Right atrium auricular region (tissue), 2 donors: Measurements from ENCODE around the gene NR4A2. TPM values are rescaled to one million over a fixed set of nuclear protein-coding genes. Genes with fewer than 3 reads are reported as not detected.
A peak's percentile ranks its signal among the peaks of the same experiment; 100 is the strongest.

Experiments
- DNase-seq: peaks from one replicate; pipeline ENCODE4 v3.0.0-alpha.2; 2019; ENCODE audit warnings: low spot score
- H3K27ac ChIP-seq, 2 donors: fragments of 200-600 bp; sonication (generic); 1 replicate in 1 of 2; 2 replicates in 1 of 2; pipeline ENCODE4 v1.5.1; 2016 to 2019
- H3K27me3 ChIP-seq, 2 donors: fragments of 200-600 bp; sonication (generic); one replicate each; pipeline versions ENCODE4 v1.5.1 to v1.6.0; 2017 to 2019
- H3K36me3 ChIP-seq: fragments of 200-600 bp; sonication (generic); one replicate; pipeline ENCODE4 v1.5.1; 2016
- H3K4me1 ChIP-seq, 2 donors: fragments of 200-600 bp; sonication (generic); one replicate each; pipeline versions ENCODE4 v1.5.1 to v1.6.0; 2017 to 2019
- H3K4me3 ChIP-seq, 2 donors: fragments of 200-600 bp; sonication (generic); 1 replicate in 1 of 2; 2 replicates in 1 of 2; pipeline ENCODE4 v1.5.1; 2017 to 2019; ENCODE audit warnings: mild to moderate bottlenecking in 1 of 2, moderate library complexity in 1 of 2
- H3K9me3 ChIP-seq, 2 donors: fragments of 200-600 bp; sonication (generic); one replicate each; pipeline ENCODE4 v1.5.1; 2019
- CTCF ChIP-seq, 2 donors: fragments of 200-600 bp; sonication (generic); IDR thresholded peaks; one replicate each; pipeline ENCODE4 v1.5.1; 2019; ENCODE audit warnings: antibody characterized with exemption in 2 of 2
- total RNA-seq, 2 donors: library from RNA; depleted of rRNA; stranded (reverse); fragments of >200 nt; gene quantifications; one replicate each; pipeline ENCODE4 v1.1.0, GENCODE V29; 2016

The NR4A2 gene
- total RNA-seq, 2 donors from 2014 or later: 3.7 to 8.9 TPM

GRCh38 chr2:156321243-156321904 is 11.1 kb downstream of the NR4A2 start:
- peaks cover 8 to 18% of the 10 kb centered on the region in 2 donors for H3K27me3 ChIP-seq
- H3K27ac ChIP-seq: peak overlapping the region; percentile 46 to 57
- DNase-seq: no peak
- peaks cover 5% of the 10 kb centered on the region for H3K36me3 ChIP-seq
- H3K9me3 ChIP-seq: no peaks in the 10 kb centered on the region
- peaks cover 0 to 37% of the 10 kb centered on the region in 2 donors for H3K4me1 ChIP-seq
- peak overlapping the region; percentile 14 to 48 for H3K4me3 ChIP-seq
- TF ChIP-seq CTCF (IDR thresholded peaks at IDR 0.05): no peak

DNA sequence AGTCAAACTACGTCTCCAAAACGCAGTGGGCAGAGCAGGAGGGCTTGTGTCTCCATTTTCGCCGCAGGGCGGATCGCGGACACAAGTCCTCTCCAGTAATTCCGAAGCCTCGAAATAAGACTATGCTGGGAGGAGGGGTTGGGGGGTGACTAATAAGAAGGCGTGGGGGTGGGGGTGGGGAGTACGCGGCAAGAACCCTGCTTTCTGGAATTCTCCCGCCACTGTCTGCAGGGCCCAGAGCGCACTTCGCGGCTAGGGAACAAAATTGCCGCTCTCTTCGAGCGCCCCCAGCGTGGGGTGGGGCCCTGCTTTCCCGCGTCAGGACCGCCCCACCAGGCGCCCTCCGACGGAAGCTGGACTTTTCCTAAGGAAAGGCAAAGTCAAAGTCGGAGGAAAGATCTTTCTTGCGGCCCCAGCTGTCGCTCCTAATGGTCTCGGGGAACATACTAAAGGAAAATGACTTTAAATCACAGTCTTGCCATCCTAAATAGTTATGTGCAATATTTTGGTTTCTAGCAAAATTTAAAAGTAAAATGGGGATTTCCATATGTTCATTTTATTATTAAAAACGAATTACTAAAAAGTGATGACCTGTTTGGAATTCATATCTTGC is 11.9 kb downstream of the NR4A2 start:
- H3K4me1 ChIP-seq: peaks cover 0 to 37% of the 10 kb centered on the region in 2 donors
- peaks cover 4% of the 10 kb centered on the region for H3K36me3 ChIP-seq
- peak overlapping the region; percentile 14 to 48 for H3K4me3 ChIP-seq
- DNase-seq: no peak
- H3K9me3 ChIP-seq: no peaks in the 10 kb centered on the region
- TF ChIP-seq CTCF (IDR thresholded peaks at IDR 0.05): no peak
- peak overlapping the region; percentile 46 to 57 for H3K27ac ChIP-seq
- peaks cover 8 to 18% of the 10 kb centered on the region in 2 donors for H3K27me3 ChIP-seq

GRCh38 chr2:156319811-156320485 is 12.6 kb downstream of the NR4A2 start:
- peak overlapping the region; percentile 46 to 57 for H3K27ac ChIP-seq
- peaks cover 0 to 37% of the 10 kb centered on the region in 2 donors for H3K4me1 ChIP-seq
- peak overlapping the region; percentile 14 to 48 for H3K4me3 ChIP-seq
- no peaks in the 10 kb centered on the region for H3K9me3 ChIP-seq
- DNase-seq: no peak
- H3K36me3 ChIP-seq: no peaks in the 10 kb centered on the region
- H3K27me3 ChIP-seq: peaks cover 8 to 18% of the 10 kb centered on the region in 2 donors
- no peak for TF ChIP-seq CTCF (IDR thresholded peaks at IDR 0.05)

DNA sequence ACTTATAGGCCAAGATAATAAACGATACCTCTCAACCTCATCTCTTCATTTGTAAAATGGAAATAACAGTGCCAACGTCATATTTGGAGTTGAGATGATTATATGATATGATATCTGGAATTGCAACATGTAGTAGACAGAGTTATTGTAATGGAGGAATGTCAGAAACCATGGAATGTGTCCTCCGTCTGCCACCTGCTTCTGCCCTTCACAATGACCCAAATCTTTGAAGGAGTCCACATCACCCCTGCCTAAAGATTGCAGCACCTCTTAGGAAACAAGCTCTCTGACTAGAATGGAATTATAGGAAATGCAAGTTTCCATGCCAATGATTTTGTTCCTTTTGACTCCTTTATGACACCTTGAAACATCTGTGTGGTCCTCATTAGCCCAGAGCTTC is 14.9 kb downstream of the NR4A2 start:
- no peak for DNase-seq
- TF ChIP-seq CTCF (IDR thresholded peaks at IDR 0.05): no peak
- H3K36me3 ChIP-seq: no peaks in the 10 kb centered on the region
- H3K27ac ChIP-seq: no peak overlapping the region
- H3K9me3 ChIP-seq: no peaks in the 10 kb centered on the region
- H3K4me1 ChIP-seq: peaks cover 0 to 33% of the 10 kb centered on the region in 2 donors
- H3K27me3 ChIP-seq: peaks cover 6 to 17% of the 10 kb centered on the region in 2 donors
- no peak overlapping the region for H3K4me3 ChIP-seq

DNA sequence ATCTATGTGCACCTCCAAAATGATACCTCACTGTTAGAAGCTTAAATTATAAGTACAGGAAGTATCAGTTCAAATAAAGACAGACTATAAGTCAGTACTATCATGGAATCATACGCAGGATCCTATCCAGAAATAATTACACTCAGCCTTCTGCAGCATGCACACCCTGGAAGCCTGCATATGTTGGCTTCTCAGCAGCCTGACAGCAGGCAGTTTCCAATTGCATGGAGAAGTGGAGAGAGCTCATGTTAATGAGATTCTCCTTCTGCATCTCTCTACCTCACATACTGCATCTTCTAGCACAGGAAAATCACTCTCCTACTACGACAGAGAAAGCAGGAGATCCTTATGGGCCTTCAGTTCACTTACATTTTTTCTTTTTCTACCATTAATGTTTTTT is 20.5 kb downstream of the NR4A2 start:
- no peak for DNase-seq
- H3K4me1 ChIP-seq: no peaks in the 10 kb centered on the region
- no peaks in the 10 kb centered on the region for H3K9me3 ChIP-seq
- no peak for TF ChIP-seq CTCF (IDR thresholded peaks at IDR 0.05)
- H3K27ac ChIP-seq: no peak overlapping the region
- no peaks in the 10 kb centered on the region for H3K27me3 ChIP-seq
- H3K36me3 ChIP-seq: no peaks in the 10 kb centered on the region
- no peak overlapping the region for H3K4me3 ChIP-seq
